ENCODE results near the gene RNF175.

- TF ChIP-seq, protein P1, sequence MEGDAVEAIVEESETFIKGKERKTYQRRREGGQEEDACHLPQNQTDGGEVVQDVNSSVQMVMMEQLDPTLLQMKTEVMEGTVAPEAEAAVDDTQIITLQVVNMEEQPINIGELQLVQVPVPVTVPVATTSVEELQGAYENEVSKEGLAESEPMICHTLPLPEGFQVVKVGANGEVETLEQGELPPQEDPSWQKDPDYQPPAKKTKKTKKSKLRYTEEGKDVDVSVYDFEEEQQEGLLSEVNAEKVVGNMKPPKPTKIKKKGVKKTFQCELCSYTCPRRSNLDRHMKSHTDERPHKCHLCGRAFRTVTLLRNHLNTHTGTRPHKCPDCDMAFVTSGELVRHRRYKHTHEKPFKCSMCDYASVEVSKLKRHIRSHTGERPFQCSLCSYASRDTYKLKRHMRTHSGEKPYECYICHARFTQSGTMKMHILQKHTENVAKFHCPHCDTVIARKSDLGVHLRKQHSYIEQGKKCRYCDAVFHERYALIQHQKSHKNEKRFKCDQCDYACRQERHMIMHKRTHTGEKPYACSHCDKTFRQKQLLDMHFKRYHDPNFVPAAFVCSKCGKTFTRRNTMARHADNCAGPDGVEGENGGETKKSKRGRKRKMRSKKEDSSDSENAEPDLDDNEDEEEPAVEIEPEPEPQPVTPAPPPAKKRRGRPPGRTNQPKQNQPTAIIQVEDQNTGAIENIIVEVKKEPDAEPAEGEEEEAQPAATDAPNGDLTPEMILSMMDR (IDR thresholded peaks at IDR 0.05), result no peak
- TF ChIP-seq POLR2A (IDR thresholded peaks at IDR 0.05), result no peak
- no peak for TF ChIP-seq EP300 (IDR thresholded peaks at IDR 0.05)
These were observed 39.9 kb upstream of the RNF175 start for GRCh38 chr4:153799694-153800074.

All from sigmoid colon (tissue), 4 donors.